Measurements from ENCODE around the gene MSRB3. TPM values are rescaled to one million over a fixed set of nuclear protein-coding genes. Genes with fewer than 3 reads are reported as not detected.

Gene MSRB3
- total RNA-seq, 1 experiment from 2014 or later: 1.8 TPM

GRCh38 chr12:65403188-65403587, 124.7 kb downstream of the MSRB3 start:
- Mint-ChIP-seq H3K36me3 (peaks cover 8% of the 10 kb centered on the region; the same call in 1 of the 2 replicates), H3K27ac (no peak overlapping the region), H3K4me3 (no peak overlapping the region), H3K4me1 (no peaks in the 10 kb centered on the region), H3K9me3 (peaks cover 50% of the 10 kb centered on the region), H3K27me3 (ENCODE audit: low read depth) (no peaks in the 10 kb centered on the region; the same call in 1 of the 2 replicates)
- CTCF ChIA-PET: no interaction called here
- no peak for TF ChIP-seq TEAD4 (CRISPR knock-in tag; IDR thresholded peaks at IDR 0.05)
- TF ChIP-seq NR3C1 (CRISPR knock-in tag; conservative IDR thresholded peaks at IDR 0.05; ENCODE audit: low read depth): no peak
- TF ChIP-seq CDX4 (CRISPR knock-in tag; IDR thresholded peaks at IDR 0.05; ENCODE audit: borderline replicate concordance): no peak
- no peak for TF ChIP-seq TCF7 (CRISPR knock-in tag; IDR thresholded peaks at IDR 0.05; ENCODE audit: low read depth)
- no peak for TF ChIP-seq MXD4 (CRISPR knock-in tag; IDR thresholded peaks at IDR 0.05; ENCODE audit: borderline replicate concordance)
- TF ChIP-seq ATF3 (CRISPR knock-in tag; conservative IDR thresholded peaks at IDR 0.05): no peak
- TF ChIP-seq NFATC4 (CRISPR knock-in tag; IDR thresholded peaks at IDR 0.05): no peak
- TF ChIP-seq ZMAT4 (CRISPR knock-in tag; IDR thresholded peaks at IDR 0.05): no peak
- TF ChIP-seq ZNF423 (CRISPR knock-in tag; IDR thresholded peaks at IDR 0.05): no peak
- no peak for TF ChIP-seq ATF1 (CRISPR knock-in tag; IDR thresholded peaks at IDR 0.05)
- POLR2A ChIA-PET: interaction anchor here (0.6 kb wide), 1 partner anchor 1436 kb away, joined by 3 read pairs; no protein-coding TSS in a partner anchor
- DNase-seq (ENCODE audit: low spot score) (no peak), ATAC-seq (no peak)

GRCh38 chr12:65407388-65408149, 129.1 kb downstream of the MSRB3 start:
- ChIA-PET POLR2A (no interaction called here), CTCF (no interaction called here)
- Mint-ChIP-seq H3K4me1 (no peaks in the 10 kb centered on the region), H3K27me3 (ENCODE audit: low read depth) (no peaks in the 10 kb centered on the region), H3K27ac (no peak overlapping the region), H3K36me3 (no peaks in the 10 kb centered on the region), H3K4me3 (no peak overlapping the region), H3K9me3 (peaks cover 17% of the 10 kb centered on the region)
- no peak for TF ChIP-seq JUN (CRISPR knock-in tag; IDR thresholded peaks at IDR 0.05)
- no peak for TF ChIP-seq GRHL2 (CRISPR knock-in tag; IDR thresholded peaks at IDR 0.05; ENCODE audit: insufficient replicate concordance, severe bottlenecking)
- no peak for TF ChIP-seq ELF4 (CRISPR knock-in tag; IDR thresholded peaks at IDR 0.05; ENCODE audit: low read depth)
- TF ChIP-seq ATF1 (CRISPR knock-in tag; IDR thresholded peaks at IDR 0.05): no peak
- TF ChIP-seq E2F4 (CRISPR knock-in tag; IDR thresholded peaks at IDR 0.05; ENCODE audit: borderline replicate concordance, low read depth): no peak
- no peak for TF ChIP-seq NR3C1 (CRISPR knock-in tag; conservative IDR thresholded peaks at IDR 0.05; ENCODE audit: low read depth)
- TF ChIP-seq MXD4 (CRISPR knock-in tag; IDR thresholded peaks at IDR 0.05; ENCODE audit: borderline replicate concordance): no peak
- TF ChIP-seq ZNF219 (CRISPR knock-in tag; IDR thresholded peaks at IDR 0.05; ENCODE audit: borderline replicate concordance): no peak
- no peak for TF ChIP-seq AR (CRISPR knock-in tag; IDR thresholded peaks at IDR 0.05)
- no peak for TF ChIP-seq CREM (CRISPR knock-in tag; IDR thresholded peaks at IDR 0.05)
- no peak for TF ChIP-seq CBFB (CRISPR knock-in tag; IDR thresholded peaks at IDR 0.05; ENCODE audit: low read depth)
- TF ChIP-seq ZNF121 (CRISPR knock-in tag; IDR thresholded peaks at IDR 0.05): no peak
- no peak for TF ChIP-seq FOXP4 (CRISPR knock-in tag; IDR thresholded peaks at IDR 0.05)
- TF ChIP-seq ATF3 (CRISPR knock-in tag; conservative IDR thresholded peaks at IDR 0.05): no peak
- no peak for TF ChIP-seq E2F5 (CRISPR knock-in tag; IDR thresholded peaks at IDR 0.05)
- TF ChIP-seq USF2 (CRISPR knock-in tag; IDR thresholded peaks at IDR 0.05): no peak
- no peak for DNase-seq (ENCODE audit: low spot score)
- ATAC-seq: no peak
